ENCODE data around the gene FAM83B.

GRCh38 chr6:54868556-54868955 lies 22.0 kb downstream of the FAM83B start:
- TF ChIP-seq MLX (CRISPR knock-in tag; IDR thresholded peaks at IDR 0.05) (no peak), KAT7 (CRISPR knock-in tag; IDR thresholded peaks at IDR 0.05; ENCODE audit: borderline replicate concordance) (no peak), MAX (CRISPR knock-in tag; IDR thresholded peaks at IDR 0.05) (no peak), FOXK1 (CRISPR knock-in tag; IDR thresholded peaks at IDR 0.05) (no peak), NR1H2 (CRISPR knock-in tag; IDR thresholded peaks at IDR 0.05) (no peak), ETV6 (CRISPR knock-in tag; IDR thresholded peaks at IDR 0.05) (no peak), ZNF138 (CRISPR knock-in tag; conservative IDR thresholded peaks at IDR 0.05) (no peak), CREM (CRISPR knock-in tag; IDR thresholded peaks at IDR 0.05) (no peak)
- TF ChIP-seq, protein P1, sequence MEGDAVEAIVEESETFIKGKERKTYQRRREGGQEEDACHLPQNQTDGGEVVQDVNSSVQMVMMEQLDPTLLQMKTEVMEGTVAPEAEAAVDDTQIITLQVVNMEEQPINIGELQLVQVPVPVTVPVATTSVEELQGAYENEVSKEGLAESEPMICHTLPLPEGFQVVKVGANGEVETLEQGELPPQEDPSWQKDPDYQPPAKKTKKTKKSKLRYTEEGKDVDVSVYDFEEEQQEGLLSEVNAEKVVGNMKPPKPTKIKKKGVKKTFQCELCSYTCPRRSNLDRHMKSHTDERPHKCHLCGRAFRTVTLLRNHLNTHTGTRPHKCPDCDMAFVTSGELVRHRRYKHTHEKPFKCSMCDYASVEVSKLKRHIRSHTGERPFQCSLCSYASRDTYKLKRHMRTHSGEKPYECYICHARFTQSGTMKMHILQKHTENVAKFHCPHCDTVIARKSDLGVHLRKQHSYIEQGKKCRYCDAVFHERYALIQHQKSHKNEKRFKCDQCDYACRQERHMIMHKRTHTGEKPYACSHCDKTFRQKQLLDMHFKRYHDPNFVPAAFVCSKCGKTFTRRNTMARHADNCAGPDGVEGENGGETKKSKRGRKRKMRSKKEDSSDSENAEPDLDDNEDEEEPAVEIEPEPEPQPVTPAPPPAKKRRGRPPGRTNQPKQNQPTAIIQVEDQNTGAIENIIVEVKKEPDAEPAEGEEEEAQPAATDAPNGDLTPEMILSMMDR (IDR thresholded peaks at IDR 0.05) = no peak
- TF ChIP-seq, protein P2, sequence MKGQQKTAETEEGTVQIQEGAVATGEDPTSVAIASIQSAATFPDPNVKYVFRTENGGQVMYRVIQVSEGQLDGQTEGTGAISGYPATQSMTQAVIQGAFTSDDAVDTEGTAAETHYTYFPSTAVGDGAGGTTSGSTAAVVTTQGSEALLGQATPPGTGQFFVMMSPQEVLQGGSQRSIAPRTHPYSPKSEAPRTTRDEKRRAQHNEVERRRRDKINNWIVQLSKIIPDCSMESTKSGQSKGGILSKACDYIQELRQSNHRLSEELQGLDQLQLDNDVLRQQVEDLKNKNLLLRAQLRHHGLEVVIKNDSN (CRISPR knock-in tag; IDR thresholded peaks at IDR 0.05) = no peak
- TF ChIP-seq, protein P3, sequence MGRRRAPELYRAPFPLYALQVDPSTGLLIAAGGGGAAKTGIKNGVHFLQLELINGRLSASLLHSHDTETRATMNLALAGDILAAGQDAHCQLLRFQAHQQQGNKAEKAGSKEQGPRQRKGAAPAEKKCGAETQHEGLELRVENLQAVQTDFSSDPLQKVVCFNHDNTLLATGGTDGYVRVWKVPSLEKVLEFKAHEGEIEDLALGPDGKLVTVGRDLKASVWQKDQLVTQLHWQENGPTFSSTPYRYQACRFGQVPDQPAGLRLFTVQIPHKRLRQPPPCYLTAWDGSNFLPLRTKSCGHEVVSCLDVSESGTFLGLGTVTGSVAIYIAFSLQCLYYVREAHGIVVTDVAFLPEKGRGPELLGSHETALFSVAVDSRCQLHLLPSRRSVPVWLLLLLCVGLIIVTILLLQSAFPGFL (CRISPR knock-in tag; IDR thresholded peaks at IDR 0.05; ENCODE audit: borderline replicate concordance) = no peak
